Astrocyte of the spinal cord (primary cell): ENCODE data around the gene ARHGDIB.

Experiments used
- DNase-seq: peaks from one replicate; pipeline ENCODE4 v3.0.0; 2011; ENCODE audit warnings: low read depth, low spot score
- H3K4me3 ChIP-seq: 2 replicates; pipeline ENCODE4 v1.5.1; 2011; ENCODE audit warnings: low read depth, mild to moderate bottlenecking, low read length, moderate library complexity
- CTCF ChIP-seq: IDR thresholded peaks from 2 replicates; pipeline ENCODE4 v1.5.1; 2012; ENCODE audit warnings: low read depth, mild to moderate bottlenecking, low read length, inconsistent platforms
- in situ Hi-C: cut with HindIII; loops from 2 replicates; pipeline ENCODE4 v1.10.0; 2017; ENCODE audit warnings: low sequenced_read_pairs

ARHGDIB gene

DNA sequence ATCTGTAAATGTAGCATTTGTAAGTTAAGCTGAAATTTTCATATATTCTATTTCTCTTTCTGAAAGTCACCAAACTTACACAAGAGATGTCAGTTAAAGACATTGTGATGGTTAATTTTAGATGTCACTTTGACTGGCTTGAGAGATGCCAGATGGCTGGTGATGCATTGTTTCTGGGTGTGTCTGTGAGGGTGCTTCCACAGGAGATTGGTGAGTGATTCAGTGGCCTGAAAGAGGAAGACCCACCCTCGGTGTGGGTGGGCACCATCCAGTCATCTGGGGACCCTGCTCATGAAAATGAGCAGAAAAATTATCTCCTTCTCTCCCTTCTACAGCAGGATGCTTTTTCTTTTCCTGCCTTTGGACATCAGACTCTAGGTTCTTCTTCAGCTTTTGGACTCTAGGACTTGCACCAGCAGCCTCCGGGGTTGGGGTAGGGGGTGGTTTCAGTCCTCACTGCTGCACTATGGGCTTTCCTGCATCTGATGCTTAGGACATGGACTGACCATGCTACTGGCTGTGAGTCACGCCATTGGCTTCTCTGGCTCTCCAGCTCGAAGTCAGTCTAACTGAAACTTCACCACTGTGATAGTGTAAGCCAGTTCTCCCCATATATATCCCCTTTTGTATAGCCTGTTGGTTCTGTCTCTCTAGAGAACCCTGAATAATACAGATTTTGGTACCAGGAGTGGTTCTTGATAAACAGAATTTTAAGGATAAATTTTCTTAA is 32.3 kb upstream of the ARHGDIB start:
- H3K4me3 ChIP-seq, result no peak overlapping the region
- DNase-seq, result peak; percentile 36
- TF ChIP-seq CTCF, result no peak
- in situ Hi-C loops, result no loop called here

DNA sequence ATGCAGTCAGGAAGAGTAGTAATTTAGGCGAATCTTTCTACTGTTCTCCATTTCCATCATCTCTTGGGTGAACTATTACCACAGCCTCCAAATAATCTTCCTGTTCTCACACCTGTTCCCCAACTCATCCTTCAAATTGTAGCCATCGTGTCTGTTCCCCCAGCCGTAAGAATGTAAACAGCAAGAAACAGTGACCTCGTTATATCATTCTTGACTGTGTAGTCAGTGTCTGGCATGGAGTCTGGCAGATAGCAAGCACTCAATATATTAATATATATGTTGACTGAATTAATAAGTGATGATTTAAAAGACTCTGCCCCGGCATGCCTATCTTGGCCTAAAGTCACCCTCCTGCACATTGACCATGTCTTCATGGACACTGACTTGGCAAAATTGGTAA is 31.7 kb upstream of the ARHGDIB start:
- in situ Hi-C loops, result no loop called here
- DNase-seq, result no peak
- H3K4me3 ChIP-seq, result no peak overlapping the region
- TF ChIP-seq CTCF, result no peak

GRCh38 chr12:14992673-14993072 is 31.3 kb upstream of the ARHGDIB start:
- in situ Hi-C loops, result no loop called here
- no peak overlapping the region for H3K4me3 ChIP-seq
- no peak for DNase-seq
- no peak for TF ChIP-seq CTCF

DNA sequence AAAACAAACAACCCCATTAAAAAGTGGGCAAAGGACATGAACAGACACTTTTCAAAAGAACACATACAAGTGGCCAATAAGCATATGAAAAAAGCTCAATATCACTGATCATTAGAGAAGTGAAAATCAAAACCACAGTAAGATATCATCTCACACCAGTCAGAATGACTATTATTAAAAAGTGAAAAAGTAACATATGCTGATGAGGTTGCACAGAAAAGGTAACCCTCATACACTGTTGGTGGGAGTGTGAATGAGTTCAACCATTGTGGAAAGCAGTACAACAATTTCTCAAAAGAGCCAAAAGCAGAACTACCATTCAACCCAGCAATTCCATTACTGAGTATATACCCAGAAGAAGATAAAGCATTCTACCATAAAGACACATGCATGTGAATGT is 29.7 kb upstream of the ARHGDIB start:
- no peak for TF ChIP-seq CTCF
- H3K4me3 ChIP-seq, result no peak overlapping the region
- no peak for DNase-seq
- in situ Hi-C loops, result no loop called here

GRCh38 chr12:14989790-14990189 is 28.4 kb upstream of the ARHGDIB start:
- DNase-seq, result no peak
- no peak for TF ChIP-seq CTCF
- H3K4me3 ChIP-seq, result no peak overlapping the region
- in situ Hi-C loops, result no loop called here

DNA sequence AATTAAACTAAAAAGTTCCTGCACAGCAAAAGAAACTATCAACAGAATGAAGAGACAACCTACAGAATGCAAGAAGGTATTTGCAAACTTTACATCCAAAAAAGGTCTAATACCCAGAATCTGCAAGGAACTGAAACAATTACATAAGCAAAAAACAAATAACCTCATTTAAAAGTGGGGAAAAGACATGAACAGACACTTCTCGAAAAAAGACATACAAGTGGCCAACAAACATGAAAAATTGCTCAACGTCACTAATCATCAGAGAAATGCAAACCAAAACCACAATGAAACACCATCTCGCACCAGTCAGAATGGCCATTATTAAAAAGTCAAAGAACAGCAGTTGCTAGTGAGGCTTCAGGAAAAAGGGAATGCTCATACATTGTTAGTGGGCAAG is 26.6 kb upstream of the ARHGDIB start:
- no peak for TF ChIP-seq CTCF
- no peak for DNase-seq
- in situ Hi-C loops, result no loop called here
- H3K4me3 ChIP-seq, result no peak overlapping the region
